ENCODE results near the gene KCNT2.

Gene KCNT2

DNA sequence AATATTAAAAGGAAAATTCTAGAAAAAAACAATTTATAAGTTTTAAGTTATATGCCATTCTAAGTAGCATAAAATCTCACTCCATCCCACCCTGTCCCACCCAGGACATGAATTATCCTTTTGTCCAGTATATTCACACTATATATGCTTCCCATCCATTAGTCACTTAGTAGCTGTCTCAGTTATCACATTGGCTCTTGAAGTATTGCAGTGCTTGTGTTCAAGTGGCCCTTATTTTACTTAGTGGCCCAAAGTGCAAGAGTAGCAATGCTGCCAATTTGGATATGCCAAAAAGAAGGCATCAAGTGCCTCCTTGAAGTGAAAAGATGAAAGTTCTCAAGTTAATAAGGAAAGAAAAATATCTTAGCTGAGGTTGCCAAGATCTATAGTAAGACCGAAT is 192.3 kb downstream of the KCNT2 start:
- H4K20me1 ChIP-seq (ENCODE audit: insufficient read depth): no peaks in the 10 kb centered on the region
- no peaks in the 10 kb centered on the region for H3K4me1 ChIP-seq (ENCODE audit: low read depth, poor library complexity, severe bottlenecking)
- no peak overlapping the region for H3K4me2 ChIP-seq
- TF ChIP-seq, protein P1, sequence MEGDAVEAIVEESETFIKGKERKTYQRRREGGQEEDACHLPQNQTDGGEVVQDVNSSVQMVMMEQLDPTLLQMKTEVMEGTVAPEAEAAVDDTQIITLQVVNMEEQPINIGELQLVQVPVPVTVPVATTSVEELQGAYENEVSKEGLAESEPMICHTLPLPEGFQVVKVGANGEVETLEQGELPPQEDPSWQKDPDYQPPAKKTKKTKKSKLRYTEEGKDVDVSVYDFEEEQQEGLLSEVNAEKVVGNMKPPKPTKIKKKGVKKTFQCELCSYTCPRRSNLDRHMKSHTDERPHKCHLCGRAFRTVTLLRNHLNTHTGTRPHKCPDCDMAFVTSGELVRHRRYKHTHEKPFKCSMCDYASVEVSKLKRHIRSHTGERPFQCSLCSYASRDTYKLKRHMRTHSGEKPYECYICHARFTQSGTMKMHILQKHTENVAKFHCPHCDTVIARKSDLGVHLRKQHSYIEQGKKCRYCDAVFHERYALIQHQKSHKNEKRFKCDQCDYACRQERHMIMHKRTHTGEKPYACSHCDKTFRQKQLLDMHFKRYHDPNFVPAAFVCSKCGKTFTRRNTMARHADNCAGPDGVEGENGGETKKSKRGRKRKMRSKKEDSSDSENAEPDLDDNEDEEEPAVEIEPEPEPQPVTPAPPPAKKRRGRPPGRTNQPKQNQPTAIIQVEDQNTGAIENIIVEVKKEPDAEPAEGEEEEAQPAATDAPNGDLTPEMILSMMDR (conservative IDR thresholded peaks at IDR 0.05; ENCODE audit: low read depth, low read length): no peak
- H3K27me3 ChIP-seq (ENCODE audit: insufficient read depth, low read depth): no peaks in the 10 kb centered on the region
- H3K79me2 ChIP-seq (ENCODE audit: insufficient read depth, low read depth): no peaks in the 10 kb centered on the region
- H3K9ac ChIP-seq: no peak overlapping the region
- no peak overlapping the region for H3K4me3 ChIP-seq (IDR thresholded peaks at IDR 0.05; ENCODE audit: insufficient read depth, low read depth, low read length)
- no peak overlapping the region for H3K27ac ChIP-seq
- H2AFZ ChIP-seq (ENCODE audit: low read depth): no peak overlapping the region
- H3K36me3 ChIP-seq (ENCODE audit: insufficient read depth): no peaks in the 10 kb centered on the region

DNA sequence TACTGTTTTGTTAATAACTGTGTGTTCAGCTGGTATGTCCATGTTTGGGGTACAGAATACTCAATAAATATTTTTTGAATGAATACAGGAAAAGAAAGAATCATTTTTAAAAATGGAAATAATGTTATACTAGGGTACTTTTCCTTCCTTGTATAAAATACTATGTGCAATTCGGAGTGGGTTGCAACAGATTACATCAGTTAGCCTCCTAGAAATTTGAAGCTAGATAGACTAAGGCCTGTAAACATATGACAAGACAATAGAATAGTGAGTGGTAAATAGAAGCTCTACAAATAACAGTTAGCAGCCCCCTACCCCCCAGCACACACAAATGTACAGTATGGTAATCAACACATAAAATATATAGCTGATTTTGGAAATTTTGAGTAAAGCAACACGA is 195.9 kb downstream of the KCNT2 start:
- no peaks in the 10 kb centered on the region for H3K4me1 ChIP-seq (ENCODE audit: low read depth, poor library complexity, severe bottlenecking)
- H3K27me3 ChIP-seq (ENCODE audit: insufficient read depth, low read depth): no peaks in the 10 kb centered on the region
- H3K4me2 ChIP-seq: no peak overlapping the region
- TF ChIP-seq, protein P1 (conservative IDR thresholded peaks at IDR 0.05; ENCODE audit: low read depth, low read length): no peak
- no peak overlapping the region for H2AFZ ChIP-seq (ENCODE audit: low read depth)
- no peaks in the 10 kb centered on the region for H3K79me2 ChIP-seq (ENCODE audit: insufficient read depth, low read depth)
- no peak overlapping the region for H3K9ac ChIP-seq
- no peak overlapping the region for H3K4me3 ChIP-seq (IDR thresholded peaks at IDR 0.05; ENCODE audit: insufficient read depth, low read depth, low read length)
- no peak overlapping the region for H3K27ac ChIP-seq
- H3K36me3 ChIP-seq (ENCODE audit: insufficient read depth): no peaks in the 10 kb centered on the region
- no peaks in the 10 kb centered on the region for H4K20me1 ChIP-seq (ENCODE audit: insufficient read depth)

DNA sequence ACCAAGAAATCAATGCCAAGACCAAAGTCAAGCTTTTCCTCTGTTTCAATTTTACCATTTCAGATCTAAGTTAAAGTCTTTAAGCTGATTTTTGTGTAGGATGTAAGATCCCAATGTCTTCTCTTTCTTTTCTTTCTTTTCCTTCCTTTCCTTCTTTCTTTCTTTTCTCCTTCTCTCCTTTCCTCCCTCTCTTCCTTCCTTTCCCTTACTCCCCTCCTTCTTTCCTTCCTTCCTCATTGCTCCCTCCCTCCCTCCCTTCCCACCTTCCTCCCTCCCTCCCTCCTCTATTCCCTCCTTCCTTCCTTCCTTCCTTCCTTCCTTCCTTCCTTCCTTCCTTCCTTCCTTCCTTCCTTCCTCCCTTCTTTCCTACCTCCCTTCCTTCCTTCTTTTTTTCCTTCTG is 197.5 kb downstream of the KCNT2 start:
- Histone ChIP-seq H3K27ac (no peak overlapping the region), H3K79me2 (ENCODE audit: insufficient read depth, low read depth) (no peaks in the 10 kb centered on the region), H2AFZ (ENCODE audit: low read depth) (no peak overlapping the region), H3K4me1 (ENCODE audit: low read depth, poor library complexity, severe bottlenecking) (no peaks in the 10 kb centered on the region), H3K4me2 (no peak overlapping the region), H3K9ac (no peak overlapping the region), H4K20me1 (ENCODE audit: insufficient read depth) (no peaks in the 10 kb centered on the region), H3K4me3 (IDR thresholded peaks at IDR 0.05; ENCODE audit: insufficient read depth, low read depth, low read length) (no peak overlapping the region), H3K27me3 (ENCODE audit: insufficient read depth, low read depth) (no peaks in the 10 kb centered on the region), H3K36me3 (ENCODE audit: insufficient read depth) (no peaks in the 10 kb centered on the region)
- TF ChIP-seq, protein P1 (conservative IDR thresholded peaks at IDR 0.05; ENCODE audit: low read depth, low read length): no peak

DNA sequence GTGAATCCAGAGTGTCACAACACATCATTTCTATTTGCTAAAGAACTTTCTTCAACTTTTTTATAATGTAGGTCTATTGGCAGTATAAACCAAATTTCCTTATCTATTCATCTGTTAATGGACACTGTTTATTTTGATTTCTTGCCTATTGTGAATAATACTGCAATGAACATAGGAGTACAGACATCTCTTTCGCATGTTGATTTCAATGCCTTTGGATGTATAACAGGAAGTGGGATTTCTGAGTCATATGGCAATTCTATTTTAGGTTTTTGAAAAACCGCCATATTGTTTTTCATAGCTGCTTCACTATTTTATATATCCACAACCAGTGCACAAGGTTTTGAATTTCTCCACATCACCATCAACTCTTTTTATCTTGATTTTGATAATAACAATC is 198.7 kb downstream of the KCNT2 start:
- Histone ChIP-seq H4K20me1 (ENCODE audit: insufficient read depth) (no peaks in the 10 kb centered on the region), H3K4me1 (ENCODE audit: low read depth, poor library complexity, severe bottlenecking) (no peaks in the 10 kb centered on the region), H3K4me2 (no peak overlapping the region), H3K27me3 (ENCODE audit: insufficient read depth, low read depth) (no peaks in the 10 kb centered on the region), H3K27ac (no peak overlapping the region), H2AFZ (ENCODE audit: low read depth) (no peak overlapping the region), H3K36me3 (ENCODE audit: insufficient read depth) (no peaks in the 10 kb centered on the region), H3K79me2 (ENCODE audit: insufficient read depth, low read depth) (no peaks in the 10 kb centered on the region), H3K9ac (no peak overlapping the region), H3K4me3 (IDR thresholded peaks at IDR 0.05; ENCODE audit: insufficient read depth, low read depth, low read length) (no peak overlapping the region)
- TF ChIP-seq, protein P1 (conservative IDR thresholded peaks at IDR 0.05; ENCODE audit: low read depth, low read length): no peak

Data from KMS-11 (cell line).